Adipocyte (in vitro differentiated cells): ENCODE measurements around the gene GSKIP.

Source experiments
- DNase-seq: peaks from one replicate; pipeline ENCODE4 v3.0.0-alpha.2; 2015; ENCODE audit warnings: low read depth
- H3K27me3 ChIP-seq: replicated peaks from 2 replicates; pipeline ENCODE4 v1.7.0; 2013; ENCODE audit warnings: mild to moderate bottlenecking, low read length, moderate library complexity; ENCODE audit not compliant: control insufficient read depth, insufficient read depth
- H3K36me3 ChIP-seq: 2 replicates; pipeline ENCODE4 v1.7.0; 2013; ENCODE audit warnings: low read length, mild to moderate bottlenecking, moderate library complexity; ENCODE audit not compliant: control insufficient read depth, insufficient read depth, severe bottlenecking
- H3K4me1 ChIP-seq: 2 replicates; pipeline ENCODE4 v1.7.0; 2013; ENCODE audit warnings: mild to moderate bottlenecking, low read length, moderate library complexity; ENCODE audit not compliant: control insufficient read depth, insufficient read depth
- H3K4me3 ChIP-seq: 2 replicates; pipeline ENCODE4 v1.7.0; 2013; ENCODE audit warnings: mild to moderate bottlenecking, low read length, moderate library complexity
- H3K9ac ChIP-seq: 2 replicates; pipeline ENCODE4 v1.7.0; 2013; ENCODE audit warnings: mild to moderate bottlenecking, low read length, moderate library complexity
- H3K9me3 ChIP-seq: 2 replicates; pipeline ENCODE4 v1.7.0; 2013; ENCODE audit warnings: mild to moderate bottlenecking, low read length, moderate library complexity; ENCODE audit not compliant: control insufficient read depth

Gene GSKIP

DNA sequence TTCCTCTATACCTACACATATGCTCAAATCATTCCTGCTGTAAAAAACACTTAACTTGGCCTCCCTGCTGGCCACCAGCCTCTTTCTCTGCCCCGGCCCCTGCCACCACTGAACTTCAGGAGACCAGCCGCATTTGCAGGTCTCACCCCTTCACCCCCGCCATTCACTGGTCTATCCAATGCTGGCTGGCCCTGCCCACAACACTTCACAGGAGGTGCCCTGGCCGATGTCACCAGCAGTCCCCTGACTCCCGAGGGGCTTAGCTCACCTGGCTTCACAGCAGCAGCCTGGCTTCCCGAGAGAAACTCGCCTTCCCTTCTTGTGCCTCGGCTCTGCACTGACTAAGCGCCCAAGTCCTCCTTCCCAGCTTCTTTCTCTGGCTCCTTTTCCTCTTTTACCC, 36.1 kb downstream of the GSKIP start:
- H3K9me3 ChIP-seq: no peaks in the 10 kb centered on the region
- peaks cover 3% of the 10 kb centered on the region for H3K4me1 ChIP-seq
- no peak overlapping the region for H3K4me3 ChIP-seq
- no peaks in the 10 kb centered on the region for H3K36me3 ChIP-seq
- H3K27me3 ChIP-seq: peaks cover 26% of the 10 kb centered on the region
- no peak for DNase-seq
- no peak overlapping the region for H3K9ac ChIP-seq

GRCh38 chr14:96400495-96400894, 37.2 kb downstream of the GSKIP start:
- Histone ChIP-seq H3K27me3 (peaks cover 26% of the 10 kb centered on the region), H3K9ac (no peak overlapping the region), H3K9me3 (no peaks in the 10 kb centered on the region), H3K4me3 (no peak overlapping the region), H3K36me3 (no peaks in the 10 kb centered on the region), H3K4me1 (peaks cover 5% of the 10 kb centered on the region)
- DNase-seq: no peak

DNA sequence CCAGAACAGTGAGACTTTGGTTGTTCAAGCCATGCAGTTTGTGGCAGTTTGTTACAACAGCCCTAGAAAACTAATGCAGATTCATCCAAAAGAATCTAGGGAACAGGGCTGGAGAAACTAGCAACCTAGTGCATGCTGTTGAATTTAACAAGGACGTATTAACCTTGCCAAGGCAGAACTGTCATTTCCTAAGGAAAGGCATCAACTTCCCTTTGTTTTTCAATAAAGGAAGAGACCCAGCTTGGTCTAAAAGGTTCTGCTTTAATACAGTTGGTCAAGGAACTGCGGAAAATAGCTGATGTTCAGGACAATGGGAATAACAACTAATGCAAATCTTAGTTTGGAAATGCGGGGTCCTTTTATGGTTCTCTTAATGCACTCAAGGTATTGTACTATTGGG, 40.1 kb downstream of the GSKIP start:
- no peak for DNase-seq
- H3K4me3 ChIP-seq: no peak overlapping the region
- H3K9me3 ChIP-seq: no peaks in the 10 kb centered on the region
- H3K36me3 ChIP-seq: no peaks in the 10 kb centered on the region
- no peak overlapping the region for H3K9ac ChIP-seq
- peaks cover 26% of the 10 kb centered on the region for H3K27me3 ChIP-seq
- H3K4me1 ChIP-seq: peaks cover 5% of the 10 kb centered on the region

DNA sequence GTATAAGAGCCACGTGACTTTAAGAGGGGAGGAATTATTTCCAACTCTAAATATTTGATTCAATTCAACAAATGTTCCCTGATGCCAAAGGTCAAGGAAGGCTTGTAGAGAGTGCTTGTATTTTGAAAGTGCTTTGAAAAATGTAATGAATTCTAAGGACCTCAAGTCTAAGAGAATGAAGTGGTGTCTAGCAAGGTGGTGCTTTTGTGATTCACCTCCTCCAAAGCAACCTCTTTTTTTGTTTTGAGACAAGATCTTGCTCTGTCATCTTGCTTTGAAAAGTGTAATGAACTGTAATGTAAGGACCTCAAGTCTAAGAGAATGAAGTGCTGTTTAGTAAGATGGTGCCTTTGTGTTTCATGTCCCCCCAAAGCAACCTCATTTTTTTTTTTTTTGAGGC, 42.4 kb downstream of the GSKIP start:
- H3K9me3 ChIP-seq: no peaks in the 10 kb centered on the region
- H3K4me3 ChIP-seq: no peak overlapping the region
- H3K27me3 ChIP-seq: peaks cover 15% of the 10 kb centered on the region
- peaks cover 5% of the 10 kb centered on the region for H3K4me1 ChIP-seq
- no peaks in the 10 kb centered on the region for H3K36me3 ChIP-seq
- H3K9ac ChIP-seq: no peak overlapping the region
- no peak for DNase-seq

GRCh38 chr14:96407935-96408570, 44.7 kb downstream of the GSKIP start:
- Histone ChIP-seq H3K4me3 (no peak overlapping the region), H3K36me3 (no peaks in the 10 kb centered on the region), H3K4me1 (peaks cover 5% of the 10 kb centered on the region), H3K27me3 (peaks cover 4% of the 10 kb centered on the region), H3K9me3 (no peaks in the 10 kb centered on the region), H3K9ac (no peak overlapping the region)
- no peak for DNase-seq

- Histone ChIP-seq H3K9me3 (no peaks in the 10 kb centered on the region), H3K27me3 (no peaks in the 10 kb centered on the region), H3K9ac (no peak overlapping the region), H3K36me3 (no peaks in the 10 kb centered on the region), H3K4me1 (peaks cover 5% of the 10 kb centered on the region), H3K4me3 (no peak overlapping the region)
- no peak for DNase-seq
Observed at GRCh38 chr14:96408608-96409007, 45.3 kb downstream of the GSKIP start.

GRCh38 chr14:96409701-96410100, 46.4 kb downstream of the GSKIP start:
- Histone ChIP-seq H3K4me3 (no peak overlapping the region), H3K4me1 (no peaks in the 10 kb centered on the region), H3K9ac (no peak overlapping the region), H3K27me3 (no peaks in the 10 kb centered on the region), H3K9me3 (no peaks in the 10 kb centered on the region), H3K36me3 (no peaks in the 10 kb centered on the region)
- no peak for DNase-seq

DNA sequence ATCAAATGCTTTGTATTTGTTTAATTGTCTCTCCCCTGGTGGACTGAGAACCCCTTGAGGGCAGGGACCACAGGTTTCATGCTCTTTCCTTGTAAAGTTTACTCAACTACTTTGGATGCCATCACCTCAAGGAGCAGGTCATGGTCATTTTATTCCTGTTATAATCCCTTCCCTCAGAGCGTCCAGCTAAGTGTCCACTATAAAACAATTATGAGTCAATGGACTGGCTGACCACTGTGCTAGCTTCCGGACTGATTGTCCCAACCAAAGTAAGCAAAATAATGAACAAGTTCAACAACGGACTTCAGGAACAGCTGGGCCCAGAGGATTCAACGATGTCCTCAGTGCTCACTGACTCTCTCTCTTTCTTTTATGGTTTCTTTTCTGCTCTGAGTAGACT, 46.8 kb downstream of the GSKIP start:
- Histone ChIP-seq H3K9me3 (no peaks in the 10 kb centered on the region), H3K4me1 (no peaks in the 10 kb centered on the region), H3K36me3 (no peaks in the 10 kb centered on the region), H3K9ac (no peak overlapping the region), H3K27me3 (no peaks in the 10 kb centered on the region), H3K4me3 (no peak overlapping the region)
- DNase-seq: no peak

DNA sequence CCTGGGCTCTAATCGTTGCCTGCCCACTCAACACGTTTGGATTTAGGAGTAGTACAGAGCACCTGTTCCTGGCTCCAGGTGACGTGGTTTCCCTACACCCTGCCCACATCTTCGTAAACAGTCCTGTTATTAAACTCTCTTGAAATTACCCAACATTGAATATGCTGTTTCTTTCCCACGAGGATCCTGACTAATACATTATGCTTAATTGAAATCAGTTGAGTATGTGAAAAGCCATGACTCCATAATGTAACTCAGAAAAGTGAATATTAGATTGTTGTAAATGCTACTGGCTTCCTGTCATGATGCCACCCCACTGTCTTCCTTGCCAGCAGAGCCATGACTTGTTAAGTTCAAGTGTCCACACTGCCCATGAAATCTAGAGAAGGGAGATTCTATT, 50.2 kb downstream of the GSKIP start:
- no peaks in the 10 kb centered on the region for H3K9me3 ChIP-seq
- no peak overlapping the region for H3K4me3 ChIP-seq
- H3K36me3 ChIP-seq: no peaks in the 10 kb centered on the region
- H3K4me1 ChIP-seq: no peaks in the 10 kb centered on the region
- H3K9ac ChIP-seq: no peak overlapping the region
- no peaks in the 10 kb centered on the region for H3K27me3 ChIP-seq
- no peak for DNase-seq

GRCh38 chr14:96415559-96415958, 52.2 kb downstream of the GSKIP start:
- no peaks in the 10 kb centered on the region for H3K4me1 ChIP-seq
- no peak overlapping the region for H3K4me3 ChIP-seq
- H3K36me3 ChIP-seq: no peaks in the 10 kb centered on the region
- H3K9ac ChIP-seq: no peak overlapping the region
- no peak for DNase-seq
- no peaks in the 10 kb centered on the region for H3K9me3 ChIP-seq
- no peaks in the 10 kb centered on the region for H3K27me3 ChIP-seq

GRCh38 chr14:96416292-96416691, 53.0 kb downstream of the GSKIP start:
- Histone ChIP-seq H3K36me3 (no peaks in the 10 kb centered on the region), H3K9me3 (no peaks in the 10 kb centered on the region), H3K9ac (no peak overlapping the region), H3K4me3 (no peak overlapping the region), H3K4me1 (no peaks in the 10 kb centered on the region), H3K27me3 (no peaks in the 10 kb centered on the region)
- no peak for DNase-seq

DNA sequence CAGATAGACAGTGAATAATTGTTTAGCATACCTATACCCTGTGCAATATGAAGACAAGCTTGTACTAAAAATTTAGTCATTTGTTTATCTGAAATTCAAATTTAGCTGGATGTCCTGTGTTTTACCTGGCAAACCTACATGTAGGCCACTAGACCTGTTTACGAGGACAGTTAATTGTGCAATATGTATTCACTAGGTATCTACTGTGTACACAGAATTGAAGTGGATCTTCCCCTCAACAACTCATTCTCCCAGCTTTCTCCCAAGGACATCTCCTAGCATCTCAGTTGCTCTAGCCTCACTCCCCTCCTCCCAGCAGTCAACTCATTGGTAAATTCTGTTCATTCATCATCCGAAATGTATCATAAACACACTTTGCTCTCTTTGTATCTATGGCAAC, 53.9 kb downstream of the GSKIP start:
- no peaks in the 10 kb centered on the region for H3K9me3 ChIP-seq
- no peaks in the 10 kb centered on the region for H3K4me1 ChIP-seq
- no peaks in the 10 kb centered on the region for H3K27me3 ChIP-seq
- no peak overlapping the region for H3K9ac ChIP-seq
- no peak overlapping the region for H3K4me3 ChIP-seq
- H3K36me3 ChIP-seq: no peaks in the 10 kb centered on the region
- no peak for DNase-seq
